Measurements from ENCODE around the gene SMLR1. TPM values are rescaled to one million over a fixed set of nuclear protein-coding genes. Genes with fewer than 3 reads are reported as not detected.

SMLR1 gene
- total and polyA plus RNA-seq, 2 donors (not counting 3 experiments of a cell fraction or from before 2014, with no cell fraction given), result not detected

DNA sequence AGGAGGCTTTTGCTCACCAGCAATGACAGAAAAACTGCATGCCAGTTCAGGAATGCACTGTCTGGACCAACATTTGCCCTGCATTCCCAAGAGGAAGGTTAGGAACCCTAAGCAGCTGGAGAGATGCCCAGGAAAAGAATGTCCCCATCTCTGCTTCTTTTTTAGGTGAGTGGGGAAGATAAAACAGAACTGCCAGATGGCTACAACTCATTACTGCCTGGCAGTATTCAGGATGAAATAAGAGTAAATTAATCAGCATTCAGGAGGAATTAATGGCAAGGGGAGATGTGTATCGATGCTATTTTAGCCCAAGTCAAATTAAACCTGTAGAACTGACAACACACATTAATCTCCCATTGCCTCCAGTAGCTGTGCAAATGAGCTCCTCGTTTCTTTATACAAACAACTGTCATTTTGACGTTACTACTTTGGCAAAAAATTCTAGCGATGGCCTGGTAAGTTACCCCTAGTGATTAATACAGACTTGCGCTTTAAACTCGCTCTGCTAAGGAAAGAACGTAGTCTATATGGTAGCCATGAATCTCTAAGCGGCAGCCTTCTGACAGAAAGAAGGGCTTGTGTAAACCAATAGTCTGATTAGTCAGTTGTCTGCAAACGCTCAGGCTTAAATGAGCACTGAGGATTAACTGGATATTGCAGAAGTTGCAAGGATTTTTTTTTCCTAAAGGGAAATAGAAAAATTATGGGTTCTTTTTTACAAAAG is 16.7 kb upstream of the SMLR1 start:
- Histone ChIP-seq H3K36me3 (ENCODE audit: control insufficient read depth in 2 of 2, extremely low read depth in 1 of 2, insufficient read depth in 2 of 2, low read length in 2 of 2) (no peaks in the 10 kb centered on the region), H4K20me1 (replicated peaks; ENCODE audit: control insufficient read depth, extremely low read depth, insufficient read depth, low read length) (no peaks in the 10 kb centered on the region), H3K9me1 (replicated peaks; ENCODE audit: control insufficient read depth, extremely low read depth, insufficient read depth, low read length) (no peaks in the 10 kb centered on the region), H3K4me3 (replicated peaks in 1 of 3; ENCODE audit: insufficient read depth in 1 of 3, low read depth in 1 of 3, low read length in 3 of 3) (no peak overlapping the region), H3K9me3 (replicated peaks; ENCODE audit: control insufficient read depth, insufficient read depth, low read length) (no peaks in the 10 kb centered on the region), H3K9ac (replicated peaks; ENCODE audit: extremely low read depth, insufficient read depth, low read length) (no peak overlapping the region), H3K4me1 (ENCODE audit: control insufficient read depth, extremely low read depth, insufficient read depth, low read length) (no peaks in the 10 kb centered on the region), H3K4me2 (ENCODE audit: insufficient read depth, low read length) (no peak overlapping the region), H3K27me3 (ENCODE audit: control insufficient read depth in 2 of 2, insufficient read depth in 2 of 2, low read length in 2 of 2) (peaks cover 0 to 2% of the 10 kb centered on the region in 2 experiments), H3K27ac (ENCODE audit: insufficient read depth, low read depth, low read length) (no peak overlapping the region), H2AFZ (ENCODE audit: low read depth, low read length) (no peak overlapping the region), H3K79me2 (ENCODE audit: control insufficient read depth, insufficient read depth, low read length) (no peaks in the 10 kb centered on the region)
- intact Hi-C loops (cut with micrococcal nuclease), result no loop called here
- dilution Hi-C loops (cut with MboI; ENCODE audit: extremely low pct_ligation_motif_present, low sequenced_read_pairs), result no loop called here
- TF ChIP-seq, protein P1, sequence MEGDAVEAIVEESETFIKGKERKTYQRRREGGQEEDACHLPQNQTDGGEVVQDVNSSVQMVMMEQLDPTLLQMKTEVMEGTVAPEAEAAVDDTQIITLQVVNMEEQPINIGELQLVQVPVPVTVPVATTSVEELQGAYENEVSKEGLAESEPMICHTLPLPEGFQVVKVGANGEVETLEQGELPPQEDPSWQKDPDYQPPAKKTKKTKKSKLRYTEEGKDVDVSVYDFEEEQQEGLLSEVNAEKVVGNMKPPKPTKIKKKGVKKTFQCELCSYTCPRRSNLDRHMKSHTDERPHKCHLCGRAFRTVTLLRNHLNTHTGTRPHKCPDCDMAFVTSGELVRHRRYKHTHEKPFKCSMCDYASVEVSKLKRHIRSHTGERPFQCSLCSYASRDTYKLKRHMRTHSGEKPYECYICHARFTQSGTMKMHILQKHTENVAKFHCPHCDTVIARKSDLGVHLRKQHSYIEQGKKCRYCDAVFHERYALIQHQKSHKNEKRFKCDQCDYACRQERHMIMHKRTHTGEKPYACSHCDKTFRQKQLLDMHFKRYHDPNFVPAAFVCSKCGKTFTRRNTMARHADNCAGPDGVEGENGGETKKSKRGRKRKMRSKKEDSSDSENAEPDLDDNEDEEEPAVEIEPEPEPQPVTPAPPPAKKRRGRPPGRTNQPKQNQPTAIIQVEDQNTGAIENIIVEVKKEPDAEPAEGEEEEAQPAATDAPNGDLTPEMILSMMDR (IDR thresholded peaks at IDR 0.05; ENCODE audit: extremely low read depth in 1 of 2, insufficient read depth in 1 of 2, low read depth in 1 of 2, low read length in 2 of 2), result no peak
- TF ChIP-seq, protein P2, sequence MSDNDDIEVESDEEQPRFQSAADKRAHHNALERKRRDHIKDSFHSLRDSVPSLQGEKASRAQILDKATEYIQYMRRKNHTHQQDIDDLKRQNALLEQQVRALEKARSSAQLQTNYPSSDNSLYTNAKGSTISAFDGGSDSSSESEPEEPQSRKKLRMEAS (IDR thresholded peaks at IDR 0.05; ENCODE audit: insufficient read depth, insufficient read length), result no peak
- TF ChIP-seq EZH2 (IDR thresholded peaks at IDR 0.05; ENCODE audit: borderline replicate concordance, low read depth, low read length, severe bottlenecking) (no peak), POLR2AphosphoS5 (IDR thresholded peaks at IDR 0.05; ENCODE audit: insufficient read depth, low read depth, low read length) (no peak), JUN (IDR thresholded peaks at IDR 0.05; ENCODE audit: borderline replicate concordance, insufficient read depth, insufficient read length, low read depth) (no peak), GATA2 (IDR thresholded peaks at IDR 0.05; ENCODE audit: insufficient read depth, insufficient read length, low read depth, low read length) (no peak), MYC (IDR thresholded peaks at IDR 0.05; ENCODE audit: low read depth, low read length) (no peak), FOS (IDR thresholded peaks at IDR 0.05; ENCODE audit: borderline replicate concordance, insufficient read depth, low read length) (no peak), POLR2A (IDR thresholded peaks at IDR 0.05; ENCODE audit: low read depth, low read length) (no peak)
- no TSS peak for BruUV-seq (replicated peaks)
- FAIRE-seq (no peak), DNase-seq (ENCODE audit: low read depth, low spot score) (no peak)
- ChIA-PET POLR2A (no interaction called here), CTCF (interaction anchor here (1.7 kb wide), 1 partner anchor 53 kb away, joined by 4 read pairs; no protein-coding TSS in a partner anchor)
